BE2C (cell line): ENCODE measurements around the gene UGT1A3.
A peak's percentile ranks its signal among the peaks of the same experiment; 100 is the strongest.

Experiments used
- DNase-seq: peaks from one replicate; pipeline ENCODE4 v3.0.0-alpha.2; 2020
- H3K27me3 ChIP-seq: fragments of 250-450 bp; sonication (Bioruptor Pico); 2 replicates; pipeline ENCODE4 v1.5.1; 2020; ENCODE audit warnings: mild to moderate bottlenecking
- H3K36me3 ChIP-seq: fragments of 250-450 bp; sonication (Bioruptor Pico); 2 replicates; pipeline ENCODE4 v1.5.1; 2020; ENCODE audit warnings: mild to moderate bottlenecking
- H3K4me1 ChIP-seq: fragments of 250-450 bp; sonication (Bioruptor Pico); 2 replicates; pipeline ENCODE4 v1.5.1; 2020
- H3K4me3 ChIP-seq: 2 replicates; pipeline ENCODE4 v1.5.1; 2011; ENCODE audit warnings: low read depth, low read length
- H3K9me3 ChIP-seq: fragments of 250-450 bp; sonication (Bioruptor Pico); 2 replicates; pipeline ENCODE4 v1.5.1; 2020
- TF ChIP-seq, protein P1 (sequence below): IDR thresholded peaks from 2 replicates; pipeline ENCODE4 v1.5.1; 2012; ENCODE audit warnings: mild to moderate bottlenecking, low read depth, low read length

UGT1A3 gene

DNA sequence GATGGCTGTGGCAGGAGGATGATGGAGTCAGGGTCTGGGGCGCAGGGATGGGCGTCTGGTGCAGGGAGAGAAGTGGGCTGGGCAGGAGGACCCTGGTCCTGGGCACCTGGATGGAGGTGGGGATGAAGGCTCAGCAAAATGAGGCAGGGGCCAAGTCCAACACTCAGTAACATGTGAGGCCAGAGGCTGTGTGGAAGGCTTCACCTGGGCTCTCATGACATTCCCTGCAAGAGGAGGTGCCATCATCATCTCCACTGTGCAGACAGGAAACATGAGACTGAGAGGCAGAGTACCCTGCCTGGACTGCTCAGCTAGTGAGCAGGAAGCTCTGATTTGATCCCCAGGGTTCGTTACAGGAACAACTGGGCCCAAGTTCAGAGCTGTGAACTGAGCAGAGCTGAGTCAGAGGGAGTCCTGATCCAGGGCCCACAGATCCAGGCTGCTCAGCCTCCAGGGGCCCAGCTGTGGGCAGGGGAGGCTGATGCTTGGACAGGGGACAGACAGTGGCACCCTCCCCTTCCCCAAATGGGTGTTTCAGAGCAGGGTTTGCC lies 88.6 kb downstream of the UGT1A3 start:
- Histone ChIP-seq H3K9me3 (no peaks in the 10 kb centered on the region), H3K4me1 (peaks cover 13% of the 10 kb centered on the region), H3K36me3 (no peaks in the 10 kb centered on the region), H3K4me3 (no peak overlapping the region), H3K27me3 (no peaks in the 10 kb centered on the region)
- TF ChIP-seq, protein P1, sequence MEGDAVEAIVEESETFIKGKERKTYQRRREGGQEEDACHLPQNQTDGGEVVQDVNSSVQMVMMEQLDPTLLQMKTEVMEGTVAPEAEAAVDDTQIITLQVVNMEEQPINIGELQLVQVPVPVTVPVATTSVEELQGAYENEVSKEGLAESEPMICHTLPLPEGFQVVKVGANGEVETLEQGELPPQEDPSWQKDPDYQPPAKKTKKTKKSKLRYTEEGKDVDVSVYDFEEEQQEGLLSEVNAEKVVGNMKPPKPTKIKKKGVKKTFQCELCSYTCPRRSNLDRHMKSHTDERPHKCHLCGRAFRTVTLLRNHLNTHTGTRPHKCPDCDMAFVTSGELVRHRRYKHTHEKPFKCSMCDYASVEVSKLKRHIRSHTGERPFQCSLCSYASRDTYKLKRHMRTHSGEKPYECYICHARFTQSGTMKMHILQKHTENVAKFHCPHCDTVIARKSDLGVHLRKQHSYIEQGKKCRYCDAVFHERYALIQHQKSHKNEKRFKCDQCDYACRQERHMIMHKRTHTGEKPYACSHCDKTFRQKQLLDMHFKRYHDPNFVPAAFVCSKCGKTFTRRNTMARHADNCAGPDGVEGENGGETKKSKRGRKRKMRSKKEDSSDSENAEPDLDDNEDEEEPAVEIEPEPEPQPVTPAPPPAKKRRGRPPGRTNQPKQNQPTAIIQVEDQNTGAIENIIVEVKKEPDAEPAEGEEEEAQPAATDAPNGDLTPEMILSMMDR, result no peak
- peak; percentile 6 for DNase-seq

DNA sequence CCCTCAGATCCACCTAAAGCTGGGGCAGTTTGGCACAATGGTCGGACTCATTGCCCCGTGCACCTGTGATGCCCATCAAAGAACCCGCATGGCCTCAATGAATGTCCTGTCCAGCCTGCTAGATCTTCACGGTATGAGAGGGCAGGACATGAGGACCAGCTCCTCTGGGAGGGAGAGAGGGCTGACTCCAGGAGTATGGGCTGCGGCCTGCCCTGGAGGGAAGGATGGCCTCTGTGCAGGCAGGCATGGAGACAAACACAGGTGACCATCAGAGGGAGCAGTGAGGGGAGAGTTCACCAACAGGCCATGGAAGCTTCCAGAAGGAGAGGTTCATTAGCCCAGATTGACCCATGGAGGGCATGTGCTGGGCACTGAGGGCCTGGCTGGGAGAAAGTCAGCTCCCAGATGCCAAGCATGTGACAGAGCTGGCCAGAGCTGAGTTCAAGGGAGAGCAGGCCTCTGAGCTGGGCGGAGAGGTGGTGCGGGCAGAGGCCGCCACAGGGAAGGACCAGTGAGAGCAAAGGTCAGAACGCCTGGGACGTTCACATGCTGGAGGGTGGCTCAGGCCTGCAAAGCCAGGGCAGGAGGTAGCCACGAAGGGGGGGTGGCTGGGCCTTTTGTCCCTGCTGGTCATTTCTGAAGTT lies 89.3 kb downstream of the UGT1A3 start:
- no peaks in the 10 kb centered on the region for H3K9me3 ChIP-seq
- no peak overlapping the region for H3K4me3 ChIP-seq
- no peaks in the 10 kb centered on the region for H3K36me3 ChIP-seq
- TF ChIP-seq, protein P1, result no peak
- H3K27me3 ChIP-seq, result no peaks in the 10 kb centered on the region
- DNase-seq, result no peak
- peaks cover 13% of the 10 kb centered on the region for H3K4me1 ChIP-seq

DNA sequence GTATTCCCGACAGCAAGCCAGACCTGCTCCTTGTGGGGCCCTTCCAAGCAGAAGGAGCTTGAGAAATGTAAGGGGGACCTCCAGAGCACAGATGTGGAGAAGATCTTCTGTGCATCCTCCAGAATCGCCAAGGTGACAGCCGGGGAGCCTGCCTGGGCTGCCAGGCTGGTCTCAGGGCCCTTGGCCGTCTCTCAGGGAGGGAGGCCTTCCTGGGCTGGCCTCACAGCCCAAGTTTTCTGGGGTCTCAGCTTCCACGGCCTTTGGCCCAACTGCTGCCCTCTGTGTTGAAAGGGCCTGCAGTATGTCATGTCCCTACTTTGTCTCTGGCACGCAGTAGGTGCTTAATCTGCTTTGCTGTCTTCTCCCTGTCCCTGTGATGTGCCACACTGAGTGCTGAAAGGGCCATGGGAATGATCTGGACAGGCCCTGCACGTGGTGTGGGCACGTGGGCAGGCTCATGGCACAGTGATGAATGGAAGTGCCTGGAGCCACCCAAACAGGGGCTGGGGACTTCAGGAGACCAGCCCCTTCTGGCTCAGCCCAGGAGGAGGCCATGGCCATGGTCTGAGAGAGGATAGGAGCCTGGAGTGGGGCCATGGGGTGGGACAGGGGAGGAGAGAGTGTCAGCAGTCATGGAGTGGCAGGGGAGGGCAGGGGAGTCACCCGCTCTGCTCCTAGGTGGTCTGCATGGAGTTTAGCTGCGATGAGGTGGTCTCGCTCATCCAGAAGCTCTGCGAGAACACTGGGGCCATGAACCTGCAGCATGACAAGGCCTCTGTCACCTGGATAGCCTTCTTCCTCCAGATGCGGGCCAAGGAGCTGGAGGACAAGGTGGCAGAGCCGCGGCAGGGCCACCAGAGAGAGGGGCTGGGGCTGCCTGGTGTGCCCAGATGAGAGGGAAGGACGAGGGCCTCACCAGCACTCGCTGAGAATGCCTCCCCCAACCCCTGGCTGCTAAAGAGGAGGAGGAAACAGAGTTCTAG lies 90.1 kb downstream of the UGT1A3 start:
- DNase-seq, result no peak
- Histone ChIP-seq H3K9me3 (no peaks in the 10 kb centered on the region), H3K36me3 (no peaks in the 10 kb centered on the region), H3K27me3 (no peaks in the 10 kb centered on the region), H3K4me1 (peaks cover 13% of the 10 kb centered on the region), H3K4me3 (no peak overlapping the region)
- TF ChIP-seq, protein P1, result no peak

DNA sequence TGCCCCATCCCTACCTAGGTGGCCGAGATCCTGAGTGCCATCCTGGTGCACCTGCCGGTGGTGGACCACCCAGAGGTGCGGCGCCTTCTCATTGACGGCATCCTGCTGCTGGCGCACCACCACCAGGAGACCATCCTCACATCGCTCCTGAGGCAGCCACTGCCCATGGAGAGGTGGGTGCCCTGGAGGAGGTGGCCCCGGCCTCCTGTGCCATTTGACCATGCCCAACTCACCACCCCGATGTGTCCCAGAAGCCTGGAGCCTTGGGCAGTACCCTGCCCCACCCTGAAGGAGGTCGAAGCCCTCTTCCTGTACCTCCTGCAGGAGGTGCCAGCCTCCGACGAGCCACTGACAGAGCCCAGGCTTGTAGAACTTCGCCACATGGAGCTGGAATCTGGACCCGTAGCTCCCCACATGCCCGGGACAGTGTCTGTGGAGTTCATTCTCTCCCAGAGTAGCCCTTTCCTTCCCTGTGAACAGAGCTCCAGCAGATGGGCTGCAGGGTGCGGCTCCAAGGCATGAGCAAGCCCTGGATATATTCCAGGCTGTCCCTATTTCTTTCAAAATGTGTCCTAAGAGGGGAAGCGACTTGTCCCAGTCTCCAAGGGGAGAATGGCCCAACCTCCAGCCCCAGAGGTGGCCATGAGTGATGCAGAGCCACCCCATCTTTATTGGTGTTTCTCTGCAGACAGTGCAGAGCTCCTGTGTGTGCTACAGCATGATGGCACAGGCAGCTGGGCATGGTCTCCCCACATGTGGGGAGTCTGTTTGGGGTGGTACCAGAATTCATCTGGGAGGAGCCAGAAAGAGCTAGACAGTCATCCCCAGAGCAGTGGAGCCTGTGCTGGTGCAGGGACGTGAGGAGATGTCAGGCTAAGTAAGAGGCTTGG lies 91.3 kb downstream of the UGT1A3 start:
- Histone ChIP-seq H3K27me3 (no peaks in the 10 kb centered on the region), H3K4me1 (peaks cover 13% of the 10 kb centered on the region), H3K4me3 (no peak overlapping the region), H3K9me3 (no peaks in the 10 kb centered on the region), H3K36me3 (no peaks in the 10 kb centered on the region)
- TF ChIP-seq, protein P1, result no peak
- no peak for DNase-seq

DNA sequence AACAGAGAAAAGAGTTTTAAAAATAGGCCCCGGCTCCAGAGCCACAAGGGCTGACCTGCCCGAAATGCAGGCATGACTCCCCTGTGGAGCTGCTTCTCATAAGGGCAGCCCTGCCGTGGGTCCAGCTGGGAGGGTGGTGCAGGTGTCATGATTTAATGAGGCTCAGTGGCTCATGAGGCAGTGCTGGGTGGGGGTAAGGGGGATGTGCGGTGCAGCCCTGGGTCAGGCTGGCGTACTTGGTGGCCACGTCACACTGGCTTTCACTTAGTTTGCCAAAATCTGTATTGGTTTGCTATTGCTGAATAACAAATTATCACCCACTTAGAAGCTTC lies 91.9 kb downstream of the UGT1A3 start:
- DNase-seq, result no peak
- Histone ChIP-seq H3K9me3 (no peaks in the 10 kb centered on the region), H3K27me3 (no peaks in the 10 kb centered on the region), H3K36me3 (no peaks in the 10 kb centered on the region), H3K4me3 (no peak overlapping the region), H3K4me1 (peaks cover 13% of the 10 kb centered on the region)
- TF ChIP-seq, protein P1, result no peak
